IMR-90 (cell line): ENCODE results near the gene PET117. TPM values are rescaled to one million over a fixed set of nuclear protein-coding genes. Genes with fewer than 3 reads are reported as not detected.
"Not testable (repeated sequence)": the region's sequence is repeated elsewhere in the genome, so short reads cannot be mapped to it uniquely, and the experiment has no call there.

ENCODE experiments used
- ATAC-seq: fragments of 200-7000 bp; cut with Tn5 transposase; 2 replicates; pipeline ENCODE4 v1.9.1; 2020; ENCODE audit warnings: low read depth, mild to moderate bottlenecking, moderate library complexity
- BruUV-seq: library from RNA; stranded (reverse); fragments of 400-500 nt; replicated peaks from 2 replicates; lab custom pipeline; 2021; lab: Mats Ljungman, UMichigan
- CTCF ChIA-PET: fragments of 300-600 bp; formaldehyde crosslinking; extraction: SDS; loops from one replicate; lab custom pipeline; 2021; ENCODE audit warnings: antibody characterized with exemption; lab: Yijun Ruan, JAX
- POLR2A ChIA-PET: fragments of 300-600 bp; sonication (Branson Sonifier 250); formaldehyde crosslinking; loops from one replicate; lab custom pipeline; 2022; ENCODE audit warnings: antibody characterized with exemption; ENCODE audit not compliant: unreplicated experiment; lab: Charles Lee
- DNase-seq: peaks from one replicate; pipeline ENCODE4 v3.0.0; 2013
- H2AFZ ChIP-seq: replicated peaks from 2 replicates; pipeline ENCODE3; 2013; ENCODE audit warnings: low read length, mild to moderate bottlenecking; ENCODE audit not compliant: poor library complexity
- H2AK5ac ChIP-seq: 2 replicates; pipeline ENCODE4 v1.6.1; 2013; ENCODE audit warnings: low read depth, low read length, inconsistent platforms
- H2AK9ac ChIP-seq: replicated peaks from 2 replicates; pipeline ENCODE3; 2013; ENCODE audit warnings: mild to moderate bottlenecking, low read depth, low read length, moderate library complexity; ENCODE audit not compliant: poor library complexity
- H2BK120ac ChIP-seq: 2 replicates; pipeline ENCODE4 v1.6.1; 2013; ENCODE audit warnings: low read depth, low read length, inconsistent platforms
- H2BK15ac ChIP-seq: 3 replicates; pipeline ENCODE4 v1.6.1; 2013; ENCODE audit warnings: low read depth, low read length, inconsistent platforms
- H2BK20ac ChIP-seq: 2 replicates; pipeline ENCODE4 v1.6.1; 2013; ENCODE audit warnings: low read depth, mild to moderate bottlenecking, inconsistent platforms, low read length, moderate library complexity
- H2BK5ac ChIP-seq: 2 replicates; pipeline ENCODE4 v1.6.1; 2013; ENCODE audit warnings: mild to moderate bottlenecking, low read depth, low read length, inconsistent platforms; ENCODE audit not compliant: poor library complexity, severe bottlenecking
- H3K14ac ChIP-seq: replicated peaks from 2 replicates; pipeline ENCODE4 v1.6.1; 2013; ENCODE audit warnings: low read depth, low read length, inconsistent platforms
- H3K18ac ChIP-seq: 2 replicates; pipeline ENCODE4 v1.6.1; 2013; ENCODE audit warnings: low read depth, low read length, control low read depth
- H3K23ac ChIP-seq: 2 replicates; pipeline ENCODE4 v1.6.1; 2013; ENCODE audit warnings: low read depth, low read length, inconsistent platforms
- H3K27ac ChIP-seq: 2 replicates; pipeline ENCODE4 v1.5.1; 2013; ENCODE audit warnings: mild to moderate bottlenecking, control low read depth, low read length; ENCODE audit not compliant: insufficient read depth
- H3K27me3 ChIP-seq: 2 replicates; pipeline ENCODE4 v1.6.1; 2013; ENCODE audit warnings: low read length; ENCODE audit not compliant: control insufficient read depth, insufficient read depth
- H3K36me3 ChIP-seq: 2 replicates; pipeline ENCODE4 v1.6.1; 2013; ENCODE audit warnings: low read length, mixed read lengths; ENCODE audit not compliant: control insufficient read depth, insufficient read depth
- H3K4ac ChIP-seq: 2 replicates; pipeline ENCODE4 v1.6.1; 2013; ENCODE audit warnings: low read depth, low read length, inconsistent platforms
- H3K4me1 ChIP-seq: 2 replicates; pipeline ENCODE4 v1.6.1; 2013; ENCODE audit warnings: low read length, mixed read lengths; ENCODE audit not compliant: control insufficient read depth, insufficient read depth
- H3K4me2 ChIP-seq: 2 replicates; pipeline ENCODE4 v1.6.1; 2013; ENCODE audit warnings: low read depth, mild to moderate bottlenecking, control low read depth, low read length, moderate library complexity
- H3K4me3 ChIP-seq: 2 replicates; pipeline ENCODE4 v1.5.1; 2013; ENCODE audit warnings: low read depth, mild to moderate bottlenecking, control low read depth, low read length, moderate library complexity; ENCODE audit not compliant: insufficient read depth
- H3K56ac ChIP-seq: 2 replicates; pipeline ENCODE4 v1.6.1; 2013; ENCODE audit warnings: low read length, inconsistent platforms; ENCODE audit not compliant: insufficient read depth; ENCODE audit errors: extremely low read depth
- H3K79me1 ChIP-seq, 2 experiments: 2 replicates each; pipeline ENCODE4 v1.6.1; 2013; ENCODE audit warnings: low read length in 2 of 2, inconsistent platforms in 1 of 2, low read depth in 1 of 2
- H3K9ac ChIP-seq: 2 replicates; pipeline ENCODE4 v1.6.1; 2013; ENCODE audit warnings: low read depth, low read length, control low read depth
- H3K9me1 ChIP-seq: 2 replicates; pipeline ENCODE4 v1.6.1; 2013; ENCODE audit warnings: low read length, inconsistent platforms; ENCODE audit not compliant: insufficient read depth
- H3K9me3 ChIP-seq: 2 replicates; pipeline ENCODE4 v1.6.1; 2013; ENCODE audit warnings: low read length; ENCODE audit not compliant: control insufficient read depth, insufficient read depth
- H4K20me1 ChIP-seq: 2 replicates; pipeline ENCODE4 v1.6.1; 2013; ENCODE audit warnings: low read length, inconsistent platforms; ENCODE audit not compliant: insufficient read depth
- H4K5ac ChIP-seq: 2 replicates; pipeline ENCODE4 v1.6.1; 2013; ENCODE audit warnings: mild to moderate bottlenecking, low read depth, low read length, control low read depth
- H4K8ac ChIP-seq, 2 experiments: 2 replicates each; pipeline ENCODE4 v1.6.1; 2013; ENCODE audit warnings: low read depth in 2 of 2, low read length in 2 of 2, control low read depth in 1 of 2, inconsistent platforms in 1 of 2
- H4K91ac ChIP-seq: 2 replicates; pipeline ENCODE4 v1.6.1; 2013; ENCODE audit warnings: low read depth, low read length, inconsistent platforms; ENCODE audit not compliant: insufficient read depth
- dilution Hi-C: fragments of 300-500 bp; cut with HindIII; formaldehyde crosslinking; loops from one replicate; pipeline ENCODE4 v1.14.3; 2018; ENCODE audit warnings: low sequenced_read_pairs; ENCODE audit not compliant: unreplicated experiment
- in situ Hi-C: fragments of 300-500 bp; cut with MboI; formaldehyde crosslinking; loops from 3 replicates; pipeline ENCODE4 v1.14.3; 2019; ENCODE audit warnings: low sequenced_read_pairs, inconsistent platforms, mixed read lengths
- intact Hi-C: fragments of 100-400 bp; cut with micrococcal nuclease; formaldehyde crosslinking; loops from 2 replicates; pipeline ENCODE4 v1.10.0; 2022
- polyA plus RNA-seq, 3 experiments: library from polyadenylated mRNA; depleted of rRNA; stranded (reverse); fragments of >200 nt; gene quantifications; 2 replicates each; pipeline ENCODE4 v1.2.3, GENCODE V29; 2012; ENCODE audit warnings: low replicate concordance in 1 of 3
- total RNA-seq: library from RNA; depleted of rRNA; stranded (reverse); fragments of >200 nt; gene quantifications from 2 replicates; pipeline ENCODE4 v1.2.3, GENCODE V29; 2012

Gene PET117
- total and polyA plus RNA-seq, 2 of the 4 experiments (the other 2 are of a cell fraction) = 3.9 to 8.3 TPM

DNA sequence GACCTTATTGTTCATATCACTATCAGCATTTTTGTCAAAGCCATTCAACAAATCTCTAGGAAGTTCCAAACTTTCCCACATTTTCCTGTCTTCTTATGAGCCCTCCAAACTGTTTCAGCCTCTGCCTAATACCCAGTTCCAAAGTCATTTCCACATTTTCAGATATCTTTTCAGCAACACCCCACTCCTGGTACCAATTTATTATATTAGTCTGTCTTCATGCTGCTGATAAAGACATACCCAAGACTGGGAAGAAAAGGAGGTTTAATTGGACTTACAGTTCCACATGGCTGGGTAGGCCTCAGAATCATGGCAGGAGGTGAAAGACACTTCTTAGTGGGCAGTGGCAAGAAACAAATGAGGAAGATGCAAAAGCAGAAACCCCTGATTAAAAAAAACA is 42.7 kb downstream of the PET117 start:
- H2AFZ ChIP-seq, H2BK120ac ChIP-seq, intact Hi-C loops, H3K9ac ChIP-seq, H3K18ac ChIP-seq, H2AK5ac ChIP-seq, H4K20me1 ChIP-seq, BruUV-seq, H3K14ac ChIP-seq, H3K79me1 ChIP-seq, H4K8ac ChIP-seq, H4K91ac ChIP-seq, H2AK9ac ChIP-seq, H3K56ac ChIP-seq, H2BK15ac ChIP-seq, H3K4me3 ChIP-seq, H2BK5ac ChIP-seq, H3K4ac ChIP-seq, H4K5ac ChIP-seq, H3K4me1 ChIP-seq, H3K27me3 ChIP-seq, H3K9me3 ChIP-seq, dilution Hi-C loops, POLR2A ChIA-PET, ATAC-seq, H3K27ac ChIP-seq, DNase-seq, H3K23ac ChIP-seq, H2BK20ac ChIP-seq, in situ Hi-C loops, H3K4me2 ChIP-seq, CTCF ChIA-PET, H3K9me1 ChIP-seq: not testable (repeated sequence)
- peaks cover 16% of the 10 kb centered on the region for H3K36me3 ChIP-seq
